Suppressor macrophage treated with lipopolysaccharide for 1 hour (primary cell): ENCODE measurements around the gene GRN.
"Not testable (repeated sequence)": the region's sequence is repeated elsewhere in the genome, so short reads cannot be mapped to it uniquely, and the experiment has no call there.

ENCODE experiments used
- DNase-seq, 3 donors: peaks; one replicate each; pipeline ENCODE4 v3.0.0-alpha.2; 2020 to 2022

GRN gene

DNA sequence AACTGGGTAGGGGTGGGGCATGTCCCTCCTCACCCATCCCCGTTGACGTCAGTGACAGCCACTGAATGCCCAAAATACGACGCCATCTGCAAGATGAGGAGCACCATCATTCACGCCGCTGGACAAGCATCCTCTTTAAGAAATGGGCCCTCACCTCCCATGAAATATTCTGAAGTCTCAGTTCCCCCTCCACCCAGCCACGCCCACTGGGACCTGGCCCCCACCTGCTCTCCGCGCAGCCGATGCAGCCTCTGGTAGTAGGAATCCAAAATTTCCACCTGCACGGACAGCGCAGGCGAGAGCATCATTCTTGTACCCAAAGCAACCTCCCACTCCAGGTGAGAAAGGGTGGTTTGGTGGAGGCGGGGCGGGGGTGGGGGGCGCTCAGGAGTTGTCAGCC, 38.8 kb downstream of the GRN start:
- DNase-seq = no peak

DNA sequence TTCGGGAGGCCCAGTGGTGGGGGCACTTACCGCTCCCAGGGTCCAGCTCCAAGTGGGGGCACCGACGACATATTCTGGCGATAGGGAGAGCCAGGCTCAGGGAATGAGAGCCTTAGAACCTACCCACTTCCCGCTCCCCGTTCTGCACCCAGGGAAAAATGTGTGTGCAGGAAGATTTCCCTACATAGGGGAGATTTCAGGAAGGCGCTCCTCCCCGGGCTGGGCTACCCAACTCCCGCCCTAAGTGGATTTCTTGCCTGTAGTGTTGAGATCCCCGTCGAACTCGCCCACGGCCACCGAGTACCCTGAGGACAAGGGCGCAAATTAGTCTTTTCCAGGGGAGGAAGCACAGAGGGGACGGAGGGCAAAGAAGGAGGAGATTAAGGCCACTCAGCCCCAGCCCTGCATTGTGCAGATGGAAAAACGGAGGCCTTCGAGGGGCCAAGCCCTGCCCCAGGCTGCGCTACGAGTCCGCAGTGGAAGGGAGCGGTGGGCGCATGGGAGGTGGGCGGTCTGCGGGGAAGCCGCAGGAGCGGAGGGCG, 39.2 kb downstream of the GRN start:
- no peak for DNase-seq

DNA sequence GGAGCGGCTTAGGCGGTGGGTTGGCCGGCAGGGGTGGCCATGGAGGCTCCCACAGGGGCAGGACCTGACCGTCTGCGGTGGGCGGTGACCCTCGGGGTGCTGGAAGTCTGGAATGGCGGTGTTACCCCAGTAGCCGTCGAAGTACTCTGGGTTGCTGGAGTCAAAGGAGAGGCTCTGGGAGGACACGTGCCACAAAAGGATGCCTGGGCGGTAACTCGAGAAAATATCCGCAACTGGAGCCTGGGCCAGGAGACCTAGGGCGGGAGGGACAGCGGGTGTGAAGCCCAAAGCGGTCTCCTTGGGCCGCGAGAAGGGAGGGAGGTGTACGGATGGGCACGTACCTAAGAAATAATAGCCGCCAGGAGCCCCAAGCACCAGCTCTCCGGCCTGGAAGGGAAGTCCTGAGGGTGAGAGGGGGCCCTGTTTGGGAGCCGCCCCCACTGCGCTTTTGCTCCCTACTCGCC, 39.8 kb downstream of the GRN start:
- no peak for DNase-seq

DNA sequence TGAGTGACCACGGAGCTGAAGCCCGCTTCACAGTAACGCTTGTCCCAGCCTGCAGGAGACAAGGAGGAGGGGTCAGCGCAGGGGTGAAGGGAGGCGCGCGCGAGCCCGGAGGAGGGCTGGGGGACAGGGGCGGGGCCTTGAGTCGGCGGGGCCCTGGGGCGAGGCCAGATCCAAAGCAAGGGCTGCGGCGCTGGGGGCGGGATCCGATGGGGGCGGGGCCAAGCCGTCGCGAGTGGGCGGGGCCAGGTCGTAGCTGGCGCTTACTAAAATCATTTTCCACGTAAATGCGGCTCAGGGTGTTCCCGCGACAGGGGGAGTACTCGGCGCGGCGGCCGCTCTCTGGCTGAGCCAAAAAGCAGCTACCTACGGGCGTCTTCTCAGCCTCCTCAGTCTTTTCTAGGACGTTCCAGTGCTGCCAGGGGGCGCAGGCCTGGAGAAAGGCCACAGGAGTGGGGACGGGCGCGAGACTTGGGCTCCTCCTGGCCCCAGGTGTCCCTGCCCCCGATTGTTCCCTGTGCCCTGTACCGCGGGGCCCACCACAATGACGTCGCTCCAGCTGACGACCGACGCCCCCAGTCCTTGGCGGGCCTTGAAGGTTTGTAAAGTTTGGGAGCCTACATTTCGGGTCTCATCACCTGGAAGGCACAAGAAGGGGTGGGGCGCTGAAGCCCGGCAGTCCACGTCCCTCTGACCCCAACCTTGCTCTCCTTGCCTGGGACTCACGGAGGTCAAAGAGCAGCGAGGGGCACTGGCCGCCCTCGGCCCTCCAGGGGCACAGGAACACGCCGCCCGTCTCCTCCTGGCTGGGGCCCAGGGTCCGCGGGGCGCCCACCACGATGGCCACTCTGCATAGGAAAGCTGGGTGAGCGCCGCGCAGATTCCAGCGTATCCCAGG, 40.4 kb downstream of the GRN start:
- DNase-seq = peak; percentile 79 to 92 (median 84)

DNA sequence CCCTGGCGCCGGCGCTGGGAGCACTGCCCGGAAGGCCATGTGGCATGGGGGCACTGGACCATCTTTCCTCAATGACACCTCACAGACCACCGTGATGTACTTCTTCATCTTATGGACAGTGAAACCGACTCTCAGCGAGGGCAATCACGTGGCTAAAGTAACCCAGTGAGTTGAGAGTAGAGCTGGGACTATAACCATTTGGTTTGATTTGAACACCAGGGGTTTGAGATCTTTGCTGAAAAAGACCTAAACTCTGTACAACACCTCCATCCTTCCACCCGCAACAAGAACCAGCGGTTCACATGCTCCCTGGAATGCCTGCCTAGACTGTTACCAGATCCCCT, 41.1 kb downstream of the GRN start:
- DNase-seq = no peak

DNA sequence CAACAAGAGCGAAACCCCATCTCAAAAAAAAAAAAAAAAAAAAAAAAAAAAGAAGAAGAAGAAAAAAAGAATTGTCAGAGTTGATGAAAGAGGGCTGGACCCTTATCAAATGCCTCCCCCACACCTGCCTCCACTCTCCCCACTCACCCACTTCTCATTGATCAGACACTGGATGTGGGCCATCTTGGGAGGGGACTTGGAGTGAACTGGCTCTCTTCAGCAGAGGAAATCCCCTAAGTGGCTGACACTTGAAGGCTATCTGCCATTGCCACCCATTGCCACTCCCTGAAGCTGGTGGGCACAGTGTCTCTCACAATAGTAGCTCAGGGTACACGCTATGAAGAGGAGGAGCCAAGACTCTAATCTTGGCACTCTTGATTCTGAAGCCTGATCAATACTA, 42.7 kb downstream of the GRN start:
- no peak for DNase-seq

DNA sequence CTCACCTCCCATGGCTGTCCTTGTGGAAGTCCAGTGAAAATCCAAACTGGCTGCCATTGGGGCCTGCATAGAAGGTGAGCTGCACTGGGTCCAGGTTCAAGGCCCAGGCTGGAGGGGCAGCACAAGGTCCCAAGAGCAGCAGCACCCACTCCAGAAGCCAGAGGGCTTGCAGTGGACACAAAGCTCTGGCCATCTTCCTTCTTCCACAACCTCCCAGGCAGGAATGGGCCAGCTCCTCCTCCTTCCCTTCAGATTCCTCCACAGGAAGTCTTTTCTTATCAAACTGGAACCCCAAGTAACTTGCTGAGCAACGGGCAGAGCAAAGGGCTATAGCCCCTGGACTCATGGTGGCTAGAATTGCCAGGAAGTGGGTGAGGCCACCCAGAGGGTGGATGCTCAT, 44.2 kb downstream of the GRN start, which contains the start of gene ITGA2B:
ITGA2B (minus strand) TSS at position 369 of the 400 bp plus-strand sequence; CDS start at position 193, 176 bp downstream.
- DNase-seq = no peak

DNA sequence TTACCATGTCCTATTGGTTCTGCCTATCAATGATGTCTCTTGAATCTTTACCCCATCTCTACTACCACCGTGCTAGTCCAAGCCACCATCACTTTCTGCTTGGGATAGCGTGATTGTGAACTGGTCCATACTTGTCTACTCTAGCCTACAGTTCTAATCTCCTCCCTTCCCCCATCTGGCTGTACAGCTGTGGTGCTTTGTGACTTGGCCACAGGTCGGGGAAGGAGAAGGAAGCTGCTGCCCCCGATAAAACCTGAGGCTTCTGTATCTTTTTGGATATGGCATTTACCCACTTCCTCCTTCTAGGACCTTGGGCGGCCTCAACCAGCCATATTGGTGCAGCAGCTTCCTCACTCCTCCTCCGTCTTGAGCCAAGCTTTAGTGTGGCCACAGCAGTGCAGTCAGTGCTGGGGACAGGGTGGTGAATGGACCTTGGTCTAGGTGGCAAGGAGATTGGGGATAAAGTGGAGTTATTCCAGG, 44.7 kb downstream of the GRN start:
- peak; percentile 47 to 53 (median 48) for DNase-seq

DNA sequence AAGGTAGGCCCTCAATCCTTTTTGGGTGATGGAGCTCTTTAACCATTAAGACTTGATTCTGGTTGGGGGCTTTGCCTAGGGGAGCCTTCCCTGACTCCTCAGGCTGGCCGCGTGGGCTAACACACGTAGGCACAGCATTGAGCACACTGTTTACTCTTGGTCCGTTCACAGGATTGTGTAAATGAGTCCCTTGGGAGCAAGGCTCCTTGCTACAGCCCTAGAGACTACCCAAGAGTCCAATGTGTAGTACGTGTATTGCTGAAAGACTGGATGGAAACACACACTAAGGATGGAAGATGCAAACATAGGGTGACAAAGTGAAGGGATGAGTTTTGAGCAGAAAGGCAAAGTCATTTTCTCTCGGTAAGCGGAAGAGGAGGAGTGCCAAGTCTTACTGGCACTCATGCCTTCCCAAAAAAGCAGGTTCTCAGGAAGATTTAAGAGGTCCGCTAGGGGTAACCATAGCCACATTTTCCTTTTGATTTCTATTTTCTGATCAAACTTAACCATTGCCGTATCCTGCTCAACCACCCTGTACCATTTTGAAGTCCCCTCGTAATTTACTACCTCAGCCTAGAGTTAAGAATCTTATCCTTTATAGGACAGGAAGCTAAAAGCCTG, 45.3 kb downstream of the GRN start:
- DNase-seq = no peak

DNA sequence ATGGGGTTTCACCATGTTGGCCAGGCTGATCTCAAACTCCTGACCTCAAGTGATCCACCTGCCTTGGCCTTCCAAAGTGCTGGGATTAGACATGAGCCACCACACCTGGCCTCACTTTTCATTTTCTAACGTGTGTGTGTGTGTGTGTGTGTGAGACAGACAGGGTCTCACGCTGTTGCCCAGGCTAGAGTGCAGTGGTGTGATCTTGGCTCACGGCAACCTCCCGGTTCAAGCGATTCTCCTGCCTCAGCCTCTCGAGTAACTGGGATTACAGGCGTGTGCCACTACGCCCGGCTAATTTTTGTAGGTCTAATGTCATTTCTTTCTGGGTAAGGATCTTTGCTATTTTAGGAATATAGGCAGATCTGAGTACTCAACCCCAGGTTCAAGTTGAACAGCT, 49.0 kb downstream of the GRN start:
- not testable (repeated sequence) for DNase-seq

DNA sequence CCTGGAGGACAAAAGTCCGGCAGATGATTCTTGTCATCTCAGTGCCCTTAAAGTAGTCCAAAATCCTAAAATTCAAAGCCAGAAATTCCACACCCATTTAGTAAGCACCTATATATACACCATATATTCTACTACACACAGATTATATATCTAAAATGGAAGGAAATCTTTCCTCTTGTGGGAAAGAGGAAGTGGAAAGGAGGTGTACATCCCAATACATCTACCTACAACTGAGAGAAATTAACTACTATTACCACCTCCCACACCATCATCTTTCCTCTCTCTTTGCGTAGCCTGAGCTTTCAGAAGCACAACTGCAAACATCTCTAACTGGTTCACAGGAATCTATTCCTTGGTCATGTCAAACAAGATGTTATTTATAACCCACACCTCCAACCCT, 49.7 kb downstream of the GRN start:
- no peak for DNase-seq

DNA sequence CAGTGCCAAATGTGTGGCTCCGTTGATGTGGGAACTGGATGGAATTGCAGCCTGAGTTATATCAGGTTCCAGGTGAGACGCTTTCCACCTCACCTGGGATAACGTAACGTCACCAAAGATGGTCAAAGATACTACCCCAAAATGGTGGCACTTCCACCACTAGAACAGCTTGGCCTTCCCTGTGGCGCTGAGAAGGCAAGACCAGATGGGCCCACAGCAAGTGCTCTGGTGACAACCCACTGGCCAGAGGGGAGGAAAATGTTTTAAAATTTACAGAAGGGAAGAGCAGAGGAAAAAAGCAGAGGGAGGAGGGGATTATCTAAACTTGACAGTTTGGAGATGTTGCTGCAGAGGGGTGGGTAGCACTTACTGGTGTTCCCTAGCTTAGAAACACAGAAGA, 51.8 kb downstream of the GRN start:
- no peak for DNase-seq

DNA sequence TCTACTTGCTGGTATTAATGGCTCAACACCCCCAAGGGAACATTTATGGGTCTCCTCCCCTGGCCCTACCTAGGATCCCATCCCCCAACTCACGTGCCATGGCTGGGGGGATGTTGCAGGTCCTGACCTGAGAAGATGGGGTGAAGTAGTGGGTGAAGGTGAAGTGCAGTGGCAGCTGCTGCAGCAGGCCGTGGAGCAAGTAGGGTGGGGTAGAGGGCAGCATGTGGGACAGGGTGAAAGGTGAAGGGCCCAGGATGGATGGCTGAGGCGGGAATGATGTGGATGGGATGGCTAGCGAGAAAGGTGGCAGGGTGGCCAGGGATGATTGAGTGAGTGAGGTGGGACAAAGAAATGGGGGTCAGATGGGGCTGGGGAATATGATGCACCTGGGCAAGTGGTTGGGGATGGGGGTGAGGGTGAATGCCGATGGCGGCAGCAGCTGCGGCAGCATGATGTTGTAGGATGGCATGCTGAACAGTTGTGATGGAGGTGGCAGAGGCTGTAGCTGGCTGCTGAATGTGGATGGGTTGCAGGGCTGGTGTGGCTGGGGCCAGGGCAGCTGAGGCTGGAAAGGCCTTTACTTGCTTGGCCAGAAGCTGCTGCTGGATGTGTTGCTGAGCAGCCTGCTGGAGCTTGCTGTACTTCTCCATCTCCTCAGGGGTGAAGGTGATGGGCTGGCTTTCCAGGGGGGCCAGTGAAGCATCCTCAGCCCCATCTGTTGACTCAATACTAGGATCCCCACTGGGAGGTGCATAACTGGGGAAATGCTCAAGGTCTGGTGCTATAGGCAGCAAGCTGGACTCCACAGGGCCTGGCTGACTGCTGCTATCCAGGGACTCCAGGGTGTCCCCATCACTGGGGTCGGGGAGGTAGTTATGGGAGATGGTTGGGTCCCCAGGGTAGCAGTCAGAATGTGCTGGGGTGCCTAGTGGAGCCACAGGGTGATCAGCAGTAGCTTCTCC, 52.7 kb downstream of the GRN start:
- DNase-seq = no peak

DNA sequence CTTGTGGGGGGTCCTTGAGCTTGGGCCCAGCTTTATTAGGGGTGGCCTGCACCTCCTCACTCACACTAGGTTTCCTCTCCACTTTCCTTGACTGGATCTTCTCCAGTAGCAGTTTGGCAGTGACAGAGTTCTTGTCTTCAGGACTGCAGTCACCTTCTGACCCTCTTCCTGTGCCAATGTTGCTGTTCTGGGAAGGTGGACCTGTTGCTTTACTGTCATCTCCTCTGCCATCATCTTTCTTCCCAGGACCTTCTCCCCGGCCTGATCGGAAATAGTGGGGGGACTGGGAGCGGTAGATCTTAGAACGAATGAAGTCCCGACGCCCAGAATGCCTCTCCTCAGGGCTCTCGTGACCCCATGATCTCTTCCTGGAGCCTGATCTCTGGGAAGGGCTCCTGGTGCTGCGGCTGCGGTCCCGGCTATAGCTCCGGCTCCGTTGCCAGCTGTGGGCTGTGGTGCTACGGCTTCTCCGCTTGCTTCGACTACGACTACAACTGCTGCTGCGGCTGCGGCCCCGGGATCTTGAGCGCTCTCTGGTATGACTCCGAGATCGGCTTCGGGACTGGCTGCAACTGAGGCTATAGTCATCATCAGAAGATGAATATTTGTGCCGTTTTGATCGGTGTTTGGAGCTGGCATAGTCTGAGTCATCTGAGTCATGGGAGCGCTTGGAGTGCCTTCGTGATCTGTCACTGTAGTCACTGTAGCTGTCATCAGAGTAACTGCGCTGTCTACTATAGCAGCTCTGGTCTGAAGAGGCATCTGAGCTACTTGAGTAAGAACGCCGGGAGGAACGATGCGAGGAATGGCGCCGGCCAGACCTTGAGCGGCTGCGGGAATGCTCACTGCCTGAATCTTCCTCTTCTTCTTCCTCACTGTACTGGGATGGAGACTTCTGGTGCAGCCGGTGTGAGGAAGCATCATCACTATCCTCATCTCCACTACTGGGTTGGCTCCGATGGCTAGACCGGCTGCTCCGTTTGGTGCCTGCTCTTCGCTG, 53.9 kb downstream of the GRN start:
- no peak for DNase-seq

DNA sequence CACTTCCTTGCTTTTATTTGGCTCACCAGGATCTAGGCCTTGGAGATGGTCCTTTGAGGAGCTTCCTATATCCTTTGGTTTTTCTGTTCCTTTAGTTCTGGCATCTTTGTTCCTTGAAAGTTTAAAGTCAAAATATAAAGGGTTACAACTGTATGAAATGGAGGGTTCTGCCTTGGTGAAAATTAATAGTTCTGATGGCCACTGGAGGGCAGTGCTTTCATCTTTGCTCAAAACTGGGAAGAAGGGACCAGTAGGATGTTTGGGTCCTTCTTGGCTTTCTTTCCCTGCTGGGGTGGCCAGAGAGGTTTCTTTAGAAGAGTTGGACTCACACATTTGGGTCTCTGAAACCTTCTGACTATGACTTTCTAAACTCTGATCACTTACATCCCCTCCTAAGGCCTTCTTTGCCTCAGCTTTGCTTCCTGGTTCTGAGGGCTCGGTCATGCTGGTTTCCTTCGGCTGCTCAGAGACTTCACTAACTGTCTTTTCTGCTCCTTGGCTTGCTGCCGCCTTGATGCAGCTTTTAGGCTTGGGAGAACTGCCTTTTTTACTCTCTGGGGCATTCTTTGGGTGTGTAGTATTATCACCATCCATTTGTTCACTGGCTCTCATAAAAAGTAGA, 55.2 kb downstream of the GRN start:
- DNase-seq = peak in 2 of 3 donors; percentile 28 to 42
